H9 (cell line): Measurements from ENCODE around the gene ADIPOR1. TPM values are rescaled to one million over a fixed set of nuclear protein-coding genes. Genes with fewer than 3 reads are reported as not detected.

ENCODE experiments used
- DNase-seq: peaks from one replicate; pipeline ENCODE4 v3.0.0-alpha.2; 2017
- H2AFZ ChIP-seq: one replicate; pipeline ENCODE4 v1.6.1; 2013; ENCODE audit warnings: mild to moderate bottlenecking, low read length, control low read depth, moderate library complexity
- H2AK5ac ChIP-seq: 2 replicates; pipeline ENCODE4 v1.6.1; 2013; ENCODE audit warnings: low read length, control low read depth, mixed read lengths; ENCODE audit not compliant: insufficient read length
- H2BK120ac ChIP-seq: one replicate; pipeline ENCODE4 v1.6.1; 2013; ENCODE audit warnings: low read depth, mild to moderate bottlenecking, low read length, control low read depth, inconsistent platforms; ENCODE audit not compliant: poor library complexity, severe bottlenecking
- H2BK12ac ChIP-seq: 2 replicates; pipeline ENCODE4 v1.6.1; 2013; ENCODE audit warnings: low read length, control low read depth, mixed read lengths, low read depth; ENCODE audit not compliant: insufficient read length
- H2BK15ac ChIP-seq: 2 replicates; pipeline ENCODE4 v1.6.1; 2013; ENCODE audit warnings: low read depth, low read length, control low read depth
- H2BK20ac ChIP-seq: one replicate; pipeline ENCODE4 v1.6.1; 2013; ENCODE audit warnings: low read depth, mild to moderate bottlenecking, low read length, control low read depth, inconsistent platforms; ENCODE audit not compliant: poor library complexity, severe bottlenecking
- H2BK5ac ChIP-seq: 2 replicates; pipeline ENCODE4 v1.6.1; 2013; ENCODE audit warnings: low read length, control low read depth, mixed read lengths; ENCODE audit not compliant: insufficient read length
- H3K14ac ChIP-seq: 2 replicates; pipeline ENCODE4 v1.6.1; 2013; ENCODE audit warnings: low read length, control low read depth; ENCODE audit not compliant: insufficient read depth
- H3K18ac ChIP-seq: 2 replicates; pipeline ENCODE4 v1.6.1; 2013; ENCODE audit warnings: low read depth, mild to moderate bottlenecking, mixed read lengths, low read length, control low read depth; ENCODE audit not compliant: insufficient read length
- H3K23ac ChIP-seq: 2 replicates; pipeline ENCODE4 v1.6.1; 2013; ENCODE audit warnings: low read length, control low read depth, mixed read lengths, low read depth; ENCODE audit not compliant: insufficient read length
- H3K23me2 ChIP-seq: 2 replicates; pipeline ENCODE4 v1.6.1; 2013; ENCODE audit warnings: low read depth, mild to moderate bottlenecking, mixed read lengths, low read length, control low read depth; ENCODE audit not compliant: insufficient read length, poor library complexity, severe bottlenecking
- H3K27ac ChIP-seq: 2 replicates; pipeline ENCODE4 v1.5.1; 2013; ENCODE audit warnings: low read length, control low read depth, mixed read lengths, low read depth; ENCODE audit not compliant: insufficient read length
- H3K27me3 ChIP-seq: 2 replicates; pipeline ENCODE4 v1.6.1; 2013; ENCODE audit warnings: low read length, control low read depth, inconsistent platforms; ENCODE audit not compliant: insufficient read depth
- H3K4ac ChIP-seq: 2 replicates; pipeline ENCODE4 v1.6.1; 2013; ENCODE audit warnings: low read depth, mild to moderate bottlenecking, control low read depth, inconsistent platforms, low read length, moderate library complexity
- H3K4me1 ChIP-seq: 2 replicates; pipeline ENCODE4 v1.6.1; 2013; ENCODE audit warnings: low read length, control low read depth, inconsistent platforms; ENCODE audit not compliant: insufficient read depth
- H3K4me2 ChIP-seq: 2 replicates; pipeline ENCODE4 v1.6.1; 2013; ENCODE audit warnings: low read length, control low read depth, mixed read lengths; ENCODE audit not compliant: insufficient read length, insufficient read depth
- H3K56ac ChIP-seq: 2 replicates; pipeline ENCODE4 v1.6.1; 2013; ENCODE audit warnings: low read depth, mild to moderate bottlenecking, mixed read lengths, low read length, control low read depth; ENCODE audit not compliant: insufficient read length
- H3K79me1 ChIP-seq: 2 replicates; pipeline ENCODE4 v1.6.1; 2013; ENCODE audit warnings: low read depth, mild to moderate bottlenecking, moderate library complexity, low read length, control low read depth, inconsistent platforms; ENCODE audit not compliant: insufficient read depth, poor library complexity, severe bottlenecking
- H3K79me2 ChIP-seq: 2 replicates; pipeline ENCODE4 v1.6.1; 2013; ENCODE audit warnings: low read length, control low read depth, inconsistent platforms; ENCODE audit not compliant: insufficient read depth
- H3K9ac ChIP-seq: 2 replicates; pipeline ENCODE4 v1.6.1; 2013; ENCODE audit warnings: low read length, control low read depth, mixed read lengths; ENCODE audit not compliant: insufficient read length; ENCODE audit errors: extremely low read depth
- H3K9me3 ChIP-seq: one replicate; pipeline ENCODE4 v1.6.1; 2013; ENCODE audit warnings: low read depth, low read length, inconsistent platforms; ENCODE audit not compliant: control insufficient read depth
- H3T11ph ChIP-seq: one replicate; pipeline ENCODE4 v1.6.1; 2013; ENCODE audit warnings: mild to moderate bottlenecking, low read length, control low read depth, inconsistent platforms
- H4K20me1 ChIP-seq: one replicate; pipeline ENCODE4 v1.6.1; 2013; ENCODE audit not compliant: control insufficient read depth, insufficient read length, insufficient read depth
- H4K5ac ChIP-seq: 2 replicates; pipeline ENCODE4 v1.6.1; 2013; ENCODE audit warnings: low read depth, mild to moderate bottlenecking, mixed read lengths, low read length, control low read depth; ENCODE audit not compliant: insufficient read length
- H4K8ac ChIP-seq: replicated peaks from 2 replicates; pipeline ENCODE4 v1.6.1; 2013; ENCODE audit warnings: low read length, control low read depth, mixed read lengths, low read depth; ENCODE audit not compliant: insufficient read length
- H4K91ac ChIP-seq: 2 replicates; pipeline ENCODE4 v1.6.1; 2013; ENCODE audit warnings: low read depth, mild to moderate bottlenecking, moderate library complexity, mixed read lengths, low read length, control low read depth; ENCODE audit not compliant: insufficient read length
- H3K27ac Mint-ChIP-seq, 3 experiments: 2 replicates in 2 of 3; 3 replicates in 1 of 3; pipeline ENCODE4 v1.8.0; 2020 to 2021; ENCODE audit warnings: mixed read lengths in 3 of 3, mild to moderate bottlenecking in 1 of 3, moderate library complexity in 1 of 3
- H3K27me3 Mint-ChIP-seq: 2 replicates; pipeline ENCODE4 v1.8.0; 2021; ENCODE audit warnings: low read depth, mild to moderate bottlenecking, moderate library complexity, mixed read lengths
- H3K36me3 Mint-ChIP-seq, 3 experiments: 2 replicates in 2 of 3; 3 replicates in 1 of 3; pipeline ENCODE4 v1.8.0; 2020 to 2021; ENCODE audit warnings: low read depth in 3 of 3, mixed read lengths in 3 of 3; ENCODE audit not compliant: insufficient read depth in 1 of 3
- H3K4me1 Mint-ChIP-seq, 2 experiments: 2 replicates each; pipeline ENCODE4 v1.8.0; 2020; ENCODE audit warnings: mixed read lengths in 2 of 2
- H3K4me3 Mint-ChIP-seq, 2 experiments: 2 replicates in 1 of 2; 3 replicates in 1 of 2; pipeline ENCODE4 v1.8.0; 2020 to 2021; ENCODE audit warnings: mild to moderate bottlenecking in 2 of 2, mixed read lengths in 2 of 2, moderate library complexity in 1 of 2
- H3K9me3 Mint-ChIP-seq, 2 experiments: 2 replicates in 1 of 2; 3 replicates in 1 of 2; pipeline ENCODE4 v1.8.0; 2020; ENCODE audit warnings: mild to moderate bottlenecking in 2 of 2, mixed read lengths in 2 of 2, moderate library complexity in 1 of 2
- CTCF ChIP-seq: fragments of 200-600 bp; sonication (generic); conservative IDR thresholded peaks from 3 replicates; pipeline ENCODE4 v1.8.0; 2021; ENCODE audit warnings: antibody characterized with exemption, mild to moderate bottlenecking
- WGBS: extraction: QIAGEN DNeasy Blood & Tissue Kit; methylation state at CpG from one replicate; pipeline ENCODE4 v1.1.7; 2013; ENCODE audit warnings: missing lambda C conversion rate, low lambda C conversion rate, mixed read lengths; ENCODE audit not compliant: insufficient read length; ENCODE audit errors: extremely low coverage; 5-methylcytosine and 5-hydroxymethylcytosine counted together
- total RNA-seq: library from RNA; stranded (reverse); gene quantifications from 2 replicates; pipeline ENCODE4 v1.2.1, GENCODE V29; 2021

The ADIPOR1 gene
- total RNA-seq, 1 experiment from 2014 or later, result 65.0 TPM

- H2AFZ ChIP-seq, result no peak overlapping the region
Observed at GRCh38 chr1:202909494-202909893, 48.6 kb downstream of the ADIPOR1 start.

More at GRCh38 chr1:202909494-202909893, 48.6 kb downstream of the ADIPOR1 start:
- Histone ChIP-seq H3K79me1 (no peaks in the 10 kb centered on the region), H2BK5ac (no peak overlapping the region), H4K20me1 (no peaks in the 10 kb centered on the region), H3K9ac (no peak overlapping the region), H3K23me2 (no peaks in the 10 kb centered on the region), H2BK15ac (no peak overlapping the region), H4K5ac (no peak overlapping the region), H2BK12ac (no peak overlapping the region), H3K79me2 (no peaks in the 10 kb centered on the region), H3K18ac (no peak overlapping the region), H3K4me2 (no peak overlapping the region), H3K56ac (no peak overlapping the region), H3K9me3 (no peaks in the 10 kb centered on the region), H4K8ac (no peak overlapping the region), H2BK120ac (no peak overlapping the region), H3K14ac (no peak overlapping the region), H2AK5ac (no peak overlapping the region), H3T11ph (no peak overlapping the region), H3K4ac (no peak overlapping the region), H3K27me3 (no peaks in the 10 kb centered on the region), H3K27ac (no peak overlapping the region), H2BK20ac (no peak overlapping the region), H4K91ac (no peak overlapping the region), H3K23ac (no peak overlapping the region), H3K4me1 (no peaks in the 10 kb centered on the region)
- Mint-ChIP-seq H3K4me1 (no peaks in the 10 kb centered on the region), H3K27me3 (no peaks in the 10 kb centered on the region), H3K36me3 (peaks cover 5 to 71% (median 46%) of the 10 kb centered on the region in 3 experiments; a peak in 5 of 7 replicates), H3K9me3 (no peaks in the 10 kb centered on the region), H3K4me3 (no peak overlapping the region), H3K27ac (no peak overlapping the region)
- no peak for TF ChIP-seq CTCF
- no peak for DNase-seq
- WGBS, result no CpG with 5 or more reads among the region's 1 CpG
